HL-60/S4 treated with phorbol 12-myristate 13-acetate at 8.2 ng/mL for 4 days and 3 days (cell line): ENCODE results near the gene RAE1.
"Not testable (repeated sequence)": the region's sequence is repeated elsewhere in the genome, so short reads cannot be mapped to it uniquely, and the experiment has no call there.

Source experiments
- in situ Hi-C: fragments of 300-500 bp; cut with MboI; formaldehyde crosslinking; loops from 2 replicates; pipeline ENCODE4 v1.15.0; 2022; ENCODE audit warnings: low sequenced_read_pairs

RAE1 gene

DNA sequence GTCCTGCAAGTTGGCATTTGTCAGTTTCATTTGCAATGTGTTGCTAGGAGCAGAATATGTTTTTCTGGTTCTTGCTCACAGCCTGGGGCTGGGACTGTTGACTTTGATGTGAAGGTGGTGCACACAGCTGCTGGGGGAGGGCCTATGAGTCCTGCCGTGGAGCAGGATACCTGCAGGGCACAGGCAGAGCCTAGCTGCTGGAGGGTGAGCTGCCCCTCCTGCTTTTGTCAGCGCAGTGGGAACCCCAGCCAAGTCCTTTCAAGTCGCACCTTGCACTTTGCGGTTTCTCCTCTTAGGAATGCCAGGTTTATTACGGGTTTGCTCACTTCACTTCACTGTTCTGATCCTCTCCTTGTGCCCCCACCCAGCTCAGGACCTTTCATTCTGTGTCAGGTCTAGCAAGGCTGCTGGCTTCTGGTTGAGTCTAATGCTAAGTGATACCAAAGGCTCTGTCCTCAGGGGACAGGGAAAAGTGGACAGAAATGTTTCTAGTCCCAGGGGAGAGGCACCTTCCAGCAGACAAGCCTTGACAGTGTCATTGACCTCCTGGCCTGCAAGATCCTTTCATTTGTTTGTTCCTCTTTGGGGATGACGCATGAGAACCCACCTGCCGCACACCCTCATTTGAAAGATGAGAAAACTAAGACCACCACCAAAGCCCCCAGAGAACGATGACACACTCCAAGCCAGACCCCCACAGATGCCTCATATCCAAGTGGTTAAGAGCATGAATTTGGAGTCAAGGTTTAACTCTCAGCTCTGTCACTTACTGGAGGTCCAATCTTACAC, 24.2 kb upstream of the RAE1 start:
- in situ Hi-C loops, result no loop called here

GRCh38 chr20:57327820-57328219, 23.2 kb upstream of the RAE1 start:
- in situ Hi-C loops, result no loop called here

DNA sequence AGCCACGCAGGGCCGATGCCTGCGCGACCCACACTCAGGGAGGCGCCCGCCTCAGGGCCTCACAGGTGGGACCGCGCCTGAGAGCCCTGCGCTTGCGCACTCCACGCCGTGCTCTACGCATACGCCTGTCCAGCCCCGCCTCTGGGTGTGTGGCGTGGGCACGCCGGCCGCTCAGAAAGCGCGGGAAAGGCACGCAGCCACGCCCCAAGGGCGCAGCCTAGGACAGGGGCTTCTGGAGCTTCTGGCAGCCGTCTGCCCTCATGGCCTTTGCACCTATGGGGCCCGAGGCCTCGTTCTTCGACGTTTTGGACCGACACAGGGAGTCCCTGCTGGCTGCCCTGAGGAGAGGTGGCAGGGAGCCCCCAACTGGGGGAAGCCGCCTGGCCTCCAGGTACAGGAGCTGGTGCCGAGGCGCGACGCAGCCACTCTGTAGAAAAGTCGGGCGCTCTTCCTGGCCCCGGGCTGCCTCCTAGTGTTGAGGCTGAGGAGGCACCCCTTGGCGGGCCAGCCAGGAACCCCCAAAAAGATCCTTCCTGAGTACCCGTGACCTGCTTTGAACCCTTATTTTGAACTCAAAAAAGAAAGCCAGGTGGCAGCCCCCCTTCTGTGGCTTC, 21.3 kb upstream of the RAE1 start, which contains the start of gene SPO11:
Gene SPO11 (plus strand): TSS at position 196 of the 614 bp plus-strand sequence. CDS start 65 bp downstream, at position 261.
- in situ Hi-C loops, result no loop called here

GRCh38 chr20:57330998-57331397, 20.1 kb upstream of the RAE1 start:
- in situ Hi-C loops, result no loop called here

GRCh38 chr20:57332105-57333089, 18.7 kb upstream of the RAE1 start:
- in situ Hi-C loops, result no loop called here

DNA sequence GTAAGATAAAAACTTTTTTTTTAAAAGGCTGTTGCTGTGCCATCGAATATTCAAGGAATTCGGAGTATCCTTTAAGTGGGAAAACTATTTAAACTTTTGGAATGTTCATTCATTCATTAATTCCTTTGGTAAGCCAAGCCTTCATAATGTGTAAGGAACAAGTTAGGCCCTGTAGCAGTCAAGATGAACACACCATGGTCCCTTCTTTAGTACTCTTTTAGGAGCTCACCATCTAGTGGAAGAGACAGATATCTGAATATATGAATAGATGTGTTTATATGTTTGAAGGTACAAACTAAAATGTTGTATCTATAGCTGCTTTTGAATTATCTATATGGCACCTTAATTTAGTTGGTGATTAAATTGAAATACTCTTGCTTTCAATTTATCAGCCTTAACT, 15.7 kb upstream of the RAE1 start:
- in situ Hi-C loops, result no loop called here

GRCh38 chr20:57341663-57342062, 9.4 kb upstream of the RAE1 start:
- in situ Hi-C loops, result loop anchor here (10.0 kb wide), 1 partner anchor 257 kb away; no protein-coding TSS in a partner anchor

DNA sequence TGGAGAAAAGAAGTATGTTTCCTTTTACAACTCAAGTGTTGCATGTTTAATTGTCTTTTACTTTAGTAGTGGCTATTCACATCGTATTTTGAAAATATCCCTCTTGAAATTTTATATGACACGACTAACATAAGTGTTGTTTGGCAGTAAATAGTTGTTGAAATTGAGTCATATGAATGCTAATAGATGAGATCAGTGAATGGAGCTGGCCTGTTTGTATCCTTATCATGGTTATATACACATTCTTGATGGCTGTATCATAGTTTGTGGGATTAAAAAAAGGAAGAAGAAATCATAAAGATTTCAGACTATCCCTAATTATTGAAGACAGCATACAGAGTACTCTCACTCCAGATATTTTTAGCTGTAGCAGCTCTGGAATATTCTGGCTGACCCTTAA, 8.2 kb upstream of the RAE1 start:
- in situ Hi-C loops, result loop anchor here (10.0 kb wide), 1 partner anchor 258 kb away; no protein-coding TSS in a partner anchor

DNA sequence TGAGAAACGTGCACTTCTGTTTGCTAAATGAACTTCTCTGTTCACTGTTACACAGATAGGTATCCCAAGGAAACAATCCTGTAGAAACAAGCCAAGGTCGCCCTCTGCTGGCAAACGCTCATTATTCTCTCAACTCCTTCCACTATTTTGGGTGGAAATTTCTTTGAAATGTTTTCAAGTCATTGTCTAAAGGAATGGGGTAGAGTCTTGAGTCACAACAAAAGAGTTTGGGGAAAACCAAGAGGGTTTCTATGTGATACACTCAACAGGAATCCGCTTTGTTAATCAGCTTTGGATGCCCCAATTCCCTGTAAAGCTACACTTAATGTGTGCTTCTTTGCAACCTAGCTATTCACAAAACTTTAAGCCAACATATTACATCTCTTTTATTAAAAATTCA, 4.6 kb upstream of the RAE1 start:
- in situ Hi-C loops, result loop anchor here (10.0 kb wide), 1 partner anchor 262 kb away; no protein-coding TSS in a partner anchor

DNA sequence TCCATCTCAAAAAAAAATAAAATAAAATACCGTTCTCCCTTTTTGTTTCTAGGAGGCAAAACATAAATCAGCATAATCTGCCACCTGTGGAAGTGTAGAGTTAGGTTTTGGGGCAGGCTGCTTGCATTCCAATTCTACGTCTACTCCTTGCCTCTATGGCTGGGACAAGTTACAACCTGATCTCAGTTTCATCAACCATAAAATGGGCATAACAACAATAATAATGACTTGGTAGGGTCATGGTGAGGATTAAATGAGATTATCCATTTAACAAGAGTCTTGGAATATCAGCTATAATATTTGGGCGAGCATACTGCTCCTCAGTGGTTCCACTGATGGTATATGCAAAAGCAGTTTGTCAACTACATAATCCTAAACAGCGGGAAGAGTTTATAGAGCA, 3.7 kb upstream of the RAE1 start:
- in situ Hi-C loops, result loop anchor here (10.0 kb wide), 1 partner anchor 263 kb away; no protein-coding TSS in a partner anchor

DNA sequence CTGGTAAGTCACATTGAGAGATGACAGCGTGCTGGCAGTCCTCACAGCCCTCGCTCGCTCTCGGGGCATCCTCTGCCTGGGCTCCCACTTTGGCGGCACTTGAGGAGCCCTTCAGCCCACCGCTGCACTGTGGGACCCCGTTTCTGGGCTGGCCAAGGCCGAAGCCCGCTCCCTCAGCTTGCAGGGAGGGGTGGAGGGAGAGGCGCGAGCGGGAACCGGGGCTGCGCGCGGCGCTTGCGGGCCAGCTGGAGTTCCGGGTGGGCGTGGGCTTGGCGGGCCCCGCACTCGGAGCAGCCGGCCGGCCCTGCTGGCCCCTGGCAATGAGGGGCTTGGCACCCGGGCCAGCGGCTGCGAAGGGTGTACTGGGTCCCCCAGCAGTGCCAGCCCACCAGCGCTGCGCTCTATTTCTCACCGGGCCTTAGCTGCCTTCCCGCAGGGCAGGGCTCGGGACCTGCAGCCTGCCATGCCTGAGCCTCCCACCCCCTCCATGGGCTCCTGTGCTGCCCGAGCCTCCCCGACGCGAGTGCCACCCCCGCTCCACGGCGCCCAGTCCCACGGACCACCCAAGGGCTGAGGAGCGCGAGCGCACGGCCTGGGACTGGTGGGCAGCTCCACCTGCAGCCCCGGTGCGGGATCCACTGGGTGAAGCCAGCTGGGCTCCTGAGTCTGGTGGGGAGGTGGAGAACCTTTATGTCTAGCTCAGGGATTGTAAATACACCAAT, 2.7 kb upstream of the RAE1 start:
- in situ Hi-C loops, result loop anchor here (10.0 kb wide), 1 partner anchor 264 kb away; no protein-coding TSS in a partner anchor

GRCh38 chr20:57348922-57349574, 2.0 kb upstream of the RAE1 start:
- in situ Hi-C loops, result loop anchor here (10.0 kb wide), 1 partner anchor 264 kb away; no protein-coding TSS in a partner anchor

DNA sequence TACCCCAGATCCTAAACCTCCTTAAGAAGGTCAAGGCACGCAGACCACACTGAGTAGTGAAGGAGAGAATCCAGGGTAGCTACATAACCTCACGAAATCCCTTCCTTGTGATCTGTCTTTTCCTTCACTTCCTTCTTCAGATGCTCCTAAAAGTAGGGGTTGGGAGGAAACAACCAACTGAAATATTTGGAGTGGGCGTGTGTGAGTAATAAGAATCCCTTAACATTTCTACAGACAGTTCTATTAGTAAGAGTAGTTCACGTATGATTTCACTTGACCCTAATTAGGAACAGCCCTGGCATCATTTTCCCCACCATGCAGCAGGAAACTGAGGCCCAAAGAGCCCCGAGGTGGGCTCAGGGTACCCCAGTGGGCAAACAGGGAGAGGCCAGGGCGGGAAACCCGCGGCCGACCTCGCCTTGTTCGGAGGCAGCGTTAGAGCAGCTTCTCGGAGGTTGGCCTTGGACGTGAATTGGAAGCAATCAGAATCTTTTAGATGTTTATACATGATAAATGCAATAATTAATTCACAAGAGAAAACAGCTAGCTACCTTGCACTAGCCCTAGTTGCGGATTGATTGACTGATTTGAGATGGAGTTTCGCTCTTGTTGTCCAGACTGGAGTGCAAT, 859 bp upstream of the RAE1 start:
- in situ Hi-C loops, result no loop called here

- in situ Hi-C loops, result not testable (repeated sequence)
Observed at GRCh38 chr20:57350726-57351041, 371 bp upstream of the RAE1 start.

DNA sequence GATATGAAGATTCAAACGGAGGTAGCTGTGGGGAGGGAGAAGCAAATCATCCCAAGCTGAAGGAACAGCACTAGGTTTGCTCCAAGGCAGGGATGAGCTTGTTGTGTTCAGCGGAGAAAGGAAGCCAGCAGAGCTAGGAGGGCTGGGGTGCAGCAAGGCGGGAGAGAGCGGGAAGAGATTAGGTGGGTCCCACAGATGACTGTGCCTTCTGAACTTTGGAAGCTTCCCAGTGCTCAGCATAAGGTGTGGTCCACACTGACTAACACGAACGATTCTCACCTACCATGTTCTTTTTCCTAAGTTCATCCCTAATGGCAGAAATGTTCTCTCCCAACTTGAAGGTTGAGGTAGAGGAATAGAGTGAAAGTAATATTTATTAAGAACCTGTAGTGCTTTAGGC, 1.2 kb downstream of the RAE1 start:
- in situ Hi-C loops, result no loop called here

DNA sequence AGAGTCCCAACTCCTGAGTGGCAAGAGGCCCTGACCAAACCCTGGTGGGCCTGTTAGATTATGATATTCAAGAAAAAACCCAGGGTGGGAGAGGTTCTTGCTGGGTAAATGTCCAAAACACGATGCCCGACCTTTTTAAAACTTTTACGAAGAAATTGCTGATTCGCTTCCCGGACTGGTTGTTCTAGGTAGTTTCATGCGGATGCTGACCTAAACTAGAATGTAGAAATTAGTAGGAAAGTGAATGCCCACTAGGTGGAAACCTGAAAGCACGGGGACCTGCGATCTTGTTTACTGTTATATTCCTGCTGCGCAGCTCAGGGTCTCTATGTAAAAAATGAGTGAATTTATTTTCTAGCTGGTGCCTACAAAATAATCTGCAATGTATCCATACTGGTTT, 2.3 kb downstream of the RAE1 start:
- in situ Hi-C loops, result no loop called here

DNA sequence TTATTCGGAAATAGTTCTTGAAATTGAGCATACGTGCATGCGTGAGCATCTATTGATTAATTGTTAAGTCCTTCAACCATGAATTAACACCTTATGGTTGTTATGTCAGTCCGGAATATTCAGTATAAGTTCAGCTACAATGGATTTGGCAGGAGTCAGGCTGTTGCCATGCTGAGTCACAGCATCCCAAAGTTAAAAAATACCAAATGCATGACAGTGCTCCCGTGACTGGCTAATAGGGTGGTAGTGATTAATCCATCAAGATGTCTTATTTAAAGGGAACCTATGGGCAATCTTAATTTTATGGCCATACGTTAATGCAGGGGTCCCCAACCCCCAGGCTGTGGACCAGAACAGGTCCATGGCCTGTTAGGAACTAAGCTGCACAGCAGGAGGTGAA, 10.5 kb downstream of the RAE1 start:
- in situ Hi-C loops, result no loop called here

- in situ Hi-C loops, result no loop called here
Observed at GRCh38 chr20:57364451-57364850, 13.4 kb downstream of the RAE1 start.

DNA sequence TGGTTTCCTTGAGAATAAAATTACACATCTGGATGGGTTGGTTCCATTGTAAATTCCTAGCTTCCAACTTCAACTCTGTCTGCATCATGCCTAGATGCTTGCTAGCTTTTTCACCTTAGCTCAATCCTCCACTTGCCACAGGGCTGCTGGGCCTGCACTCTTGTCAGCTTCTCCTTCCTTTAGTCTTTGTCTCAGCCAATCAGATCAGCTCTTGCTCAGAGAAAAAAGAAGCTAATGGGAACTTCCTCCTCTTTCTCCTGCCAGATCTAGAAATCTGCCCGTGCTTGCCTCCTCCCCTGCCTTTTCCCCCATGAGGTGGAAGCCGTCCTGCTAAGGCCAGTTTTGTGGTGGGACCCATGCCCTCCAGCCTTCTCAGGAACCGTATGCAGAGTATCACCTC, 18.5 kb downstream of the RAE1 start:
- in situ Hi-C loops, result no loop called here
